ENCODE measurements around the gene AP5B1.

- TF ChIP-seq POLR2A (IDR thresholded peaks at IDR 0.05; ENCODE audit: borderline replicate concordance, extremely low read depth, insufficient read depth, insufficient read length): no peak
- no peak for TF ChIP-seq CTCF (IDR thresholded peaks at IDR 0.05 in 2 of 3, conservative IDR thresholded peaks at IDR 0.05 in 1 of 3; ENCODE audit: borderline replicate concordance in 1 of 3, insufficient read depth in 1 of 3, low read depth in 2 of 3, low read length in 2 of 3)
- TF ChIP-seq POLR2AphosphoS5 (IDR thresholded peaks at IDR 0.05; ENCODE audit: low read depth, low read length): no peak
- no peak for TF ChIP-seq CBX3 (IDR thresholded peaks at IDR 0.05; ENCODE audit: low read depth)
- TF ChIP-seq ATF3 (IDR thresholded peaks at IDR 0.05): no peak
- no peak for TF ChIP-seq EZH2phosphoT487 (IDR thresholded peaks at IDR 0.05; ENCODE audit: borderline replicate concordance)
Measured at GRCh38 chr11:65811764-65812475, 31.1 kb upstream of the AP5B1 start.

Measured in HCT116 (cell line).